Ovary (tissue), 9 donors: Measurements from ENCODE around the gene KCNC2. TPM values are rescaled to one million over a fixed set of nuclear protein-coding genes. Genes with fewer than 3 reads are reported as not detected.

Experiments used
- DNase-seq, 5 donors: peaks; one replicate each; pipeline ENCODE4 v3.0.0-alpha.2; 2019 to 2020
- H3K27ac ChIP-seq, 2 donors: fragments of 200-600 bp; one replicate each; pipeline versions ENCODE4 v1.5.1 to v1.8.0; 2019 to 2022
- H3K27me3 ChIP-seq: fragments of 200-600 bp; one replicate; pipeline ENCODE4 v1.8.0; 2022
- H3K36me3 ChIP-seq: fragments of 200-600 bp; sonication (generic); one replicate; pipeline ENCODE4 v1.5.1; 2019
- H3K4me1 ChIP-seq: one replicate; pipeline ENCODE4 v1.8.1; 2013; ENCODE audit warnings: mild to moderate bottlenecking, moderate library complexity; ENCODE audit not compliant: insufficient read depth
- H3K4me3 ChIP-seq: fragments of 200-600 bp; sonication (generic); one replicate; pipeline ENCODE4 v1.5.1; 2017
- H3K9me3 ChIP-seq, 2 donors: fragments of 200-600 bp in 1 of 2; sonication (generic) in 1 of 2; one replicate each; pipeline versions ENCODE4 v1.5.1 to v1.8.1; 2013 to 2019; ENCODE audit warnings: mild to moderate bottlenecking in 1 of 2, moderate library complexity in 1 of 2
- CTCF ChIP-seq, 3 donors: fragments of 450-650 bp in 2 of 3; fragments of 200-600 bp in 1 of 3; IDR thresholded peaks; one replicate each; pipeline versions ENCODE4 v1.5.1 to v1.8.0; 2016 to 2022; ENCODE audit warnings: antibody characterized with exemption in 3 of 3, mild to moderate bottlenecking in 1 of 3
- EP300 ChIP-seq: sonication (generic); formaldehyde crosslinking; IDR thresholded peaks from one replicate; pipeline ENCODE4 v1.6.1; 2017; ENCODE audit warnings: antibody characterized with exemption
- POLR2A ChIP-seq: fragments of 450-650 bp; IDR thresholded peaks from one replicate; pipeline ENCODE4 v1.6.1; 2017; ENCODE audit warnings: antibody characterized with exemption, mild to moderate bottlenecking, moderate library complexity
- WGBS, 3 donors: extraction: QIAGEN DNeasy Blood & Tissue Kit in 1 of 3; methylation state at CpG; one replicate each; pipeline versions ENCODE4 v1.1.5 to v1.1.7; 2013 to 2017; 5-methylcytosine and 5-hydroxymethylcytosine counted together
- intact Hi-C, 4 donors: fragments of 100-400 bp; cut with DNase I; formaldehyde crosslinking; loops; one replicate each; pipeline versions ENCODE4 v1.11.0 to v1.15.1; 2022 to 2023
- polyA plus RNA-seq, 2 donors: library from polyadenylated mRNA; stranded (reverse); fragments of 200-250 nt in 1 of 2; fragments of 350-450 nt in 1 of 2; fragmentation: Illumina TruSeq in 1 of 2; extraction: RNeasy Lipid Tissue Mini Kit (QIAGEN cat#74804) in 1 of 2; gene quantifications; one replicate each; pipeline ENCODE4 v1.2.3, GENCODE V29; 2013 to 2014
- total RNA-seq, 7 donors: library from RNA; depleted of rRNA in 2 of 7; stranded (reverse); fragments of >200 nt in 2 of 7; fragmentation: NEBNext Ultra II Directional in 3 of 7; extraction: Animal tissue kit (Norgen Biotek cat#: 25700) in 3 of 7; gene quantifications; one replicate each; pipeline versions ENCODE4 v1.1.0 to v1.2.4, GENCODE V29; 2016 to 2023
- donor health status: DM: no; HTN: no; CAD: no; lungs with moderate emphysema.
- donor health status: DM: no; HTN: no; CAD: no.
- donor health status: Bipolar disorder and iron deficiency.
- donor health status: DM: yes; HTN: yes; CAD: no.
- donor health status: DM: no; HTN: no; CAD: no.
- donor health status: DM: yes; HTN: yes; CAD: no.

The KCNC2 gene
- total and polyA plus RNA-seq, 9 donors = not detected

DNA sequence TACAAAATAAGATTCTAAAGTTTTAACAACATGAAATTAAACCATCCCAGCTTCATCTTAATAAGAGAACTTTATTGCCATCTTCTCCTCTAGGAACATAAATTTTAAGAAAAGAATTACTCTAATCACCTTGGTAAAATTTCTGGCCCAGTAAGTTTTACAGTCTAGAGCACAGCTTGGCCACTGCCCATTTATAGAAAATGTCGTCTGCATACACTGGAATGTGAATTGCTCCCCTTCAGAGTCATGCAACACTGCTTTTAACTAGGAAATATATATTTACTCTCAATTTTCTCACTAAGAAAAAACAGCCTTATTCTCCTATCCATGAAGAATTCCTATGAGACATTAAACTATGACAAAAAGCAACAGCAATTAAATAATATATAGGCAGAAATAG is 48.2 kb downstream of the KCNC2 start:
- Histone ChIP-seq H3K27me3 (no peaks in the 10 kb centered on the region), H3K27ac (no peak overlapping the region), H3K4me3 (no peak overlapping the region), H3K36me3 (no peaks in the 10 kb centered on the region), H3K4me1 (no peaks in the 10 kb centered on the region), H3K9me3 (no peaks in the 10 kb centered on the region)
- intact Hi-C loops = no loop called here
- 13 to 24% (median 21%) methylated on average over 1 of the region's 1 CpG for WGBS, 3 donors
- no peak for DNase-seq
- TF ChIP-seq EP300 = no peak
- no peak for TF ChIP-seq CTCF (IDR thresholded peaks at IDR 0.05)
- TF ChIP-seq POLR2A = no peak

GRCh38 chr12:75157385-75157784 is 52.3 kb downstream of the KCNC2 start:
- H3K4me3 ChIP-seq = no peak overlapping the region
- TF ChIP-seq POLR2A (no peak), EP300 (no peak), CTCF (IDR thresholded peaks at IDR 0.05) (no peak)
- 75 to 91% (median 87%) methylated on average over 1 of the region's 1 CpG for WGBS, 3 donors
- no peak overlapping the region for H3K27ac ChIP-seq
- intact Hi-C loops = no loop called here
- H3K4me1 ChIP-seq = no peaks in the 10 kb centered on the region
- no peak for DNase-seq
- H3K36me3 ChIP-seq = no peaks in the 10 kb centered on the region
- H3K27me3 ChIP-seq = no peaks in the 10 kb centered on the region
- no peaks in the 10 kb centered on the region for H3K9me3 ChIP-seq

DNA sequence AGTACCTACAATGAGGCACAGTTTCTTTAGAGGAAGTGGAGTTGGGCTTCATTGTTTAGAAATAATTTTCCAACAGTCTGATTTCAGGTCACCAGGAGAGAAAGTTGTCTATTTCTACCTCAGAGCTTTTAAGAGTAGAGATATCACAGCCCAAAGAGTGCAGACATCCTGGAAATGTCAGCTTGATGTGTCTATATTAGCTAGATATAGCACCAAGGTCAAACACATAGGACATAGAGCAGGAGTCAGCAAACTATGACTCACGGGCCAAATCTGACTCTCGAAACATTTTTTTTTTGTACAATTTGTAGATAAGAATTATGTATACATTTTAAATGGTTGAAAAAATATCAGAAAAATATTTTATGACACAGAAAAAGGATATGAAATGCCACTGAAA is 53.7 kb downstream of the KCNC2 start:
- TF ChIP-seq EP300 = no peak
- TF ChIP-seq POLR2A = no peak
- no peak for TF ChIP-seq CTCF (IDR thresholded peaks at IDR 0.05)
- no peak for DNase-seq
- Histone ChIP-seq H3K27me3 (no peaks in the 10 kb centered on the region), H3K27ac (no peak overlapping the region), H3K4me1 (no peaks in the 10 kb centered on the region), H3K4me3 (no peak overlapping the region), H3K9me3 (no peaks in the 10 kb centered on the region), H3K36me3 (no peaks in the 10 kb centered on the region)
- 23 to 38% (median 23%) methylated on average over 2 of the region's 2 CpGs for WGBS, 3 donors
- intact Hi-C loops = no loop called here

- Histone ChIP-seq H3K4me3 (no peak overlapping the region), H3K27ac (no peak overlapping the region), H3K9me3 (no peaks in the 10 kb centered on the region), H3K36me3 (no peaks in the 10 kb centered on the region), H3K4me1 (no peaks in the 10 kb centered on the region), H3K27me3 (no peaks in the 10 kb centered on the region)
- DNase-seq = no peak
- TF ChIP-seq POLR2A (no peak), CTCF (IDR thresholded peaks at IDR 0.05) (no peak), EP300 (no peak)
- intact Hi-C loops = no loop called here
- WGBS, 3 donors = 59 to 78% (median 67%) methylated on average over 1 of the region's 1 CpG
These were observed 55.3 kb downstream of the KCNC2 start for GRCh38 chr12:75154388-75154787.

- WGBS, 3 donors = 8 to 10% (median 10%) methylated on average over 5 of the region's 5 CpGs
- Histone ChIP-seq H3K36me3 (no peaks in the 10 kb centered on the region), H3K27me3 (no peaks in the 10 kb centered on the region), H3K4me3 (no peak overlapping the region), H3K4me1 (no peaks in the 10 kb centered on the region), H3K27ac (no peak overlapping the region), H3K9me3 (no peaks in the 10 kb centered on the region)
- intact Hi-C loops = no loop called here
- DNase-seq = no peak
- no peak for TF ChIP-seq CTCF (IDR thresholded peaks at IDR 0.05)
- no peak for TF ChIP-seq POLR2A
- TF ChIP-seq EP300 = no peak
These were observed 70.4 kb downstream of the KCNC2 start for GRCh38 chr12:75139196-75139595.
